Stomach (tissue), 9 donors: ENCODE measurements around the gene MAG. TPM values are rescaled to one million over a fixed set of nuclear protein-coding genes. Genes with fewer than 3 reads are reported as not detected.

Experiments
- DNase-seq, 2 donors: peaks; one replicate each; pipeline versions ENCODE4 v3.0.0 to v3.0.0-alpha.2; 2013 to 2019
- H3K27ac ChIP-seq, 5 donors: fragments of 200-600 bp in 4 of 5; sonication (generic) in 4 of 5; one replicate each; pipeline ENCODE4 v1.5.1; 2013 to 2019; ENCODE audit warnings: mild to moderate bottlenecking in 1 of 5, moderate library complexity in 1 of 5
- H3K27me3 ChIP-seq, 3 donors: fragments of 200-600 bp; sonication (generic); one replicate each; pipeline ENCODE4 v1.5.1; 2017 to 2019; ENCODE audit warnings: mixed run types in 1 of 3
- H3K36me3 ChIP-seq, 4 donors: fragments of 200-600 bp; sonication (generic); 1 replicate in 3 of 4; 2 replicates in 1 of 4; pipeline ENCODE4 v1.5.1; 2016 to 2019
- H3K4me1 ChIP-seq, 4 donors: fragments of 200-600 bp; sonication (generic); one replicate each; pipeline ENCODE4 v1.5.1; 2016 to 2019
- H3K4me3 ChIP-seq, 4 donors: fragments of 200-600 bp; sonication (generic) in 3 of 4; one replicate each; pipeline ENCODE4 v1.5.1; 2016 to 2019; ENCODE audit warnings: mild to moderate bottlenecking in 1 of 4
- H3K9me3 ChIP-seq, 4 donors: fragments of 200-600 bp; sonication (generic); one replicate each; pipeline ENCODE4 v1.5.1; 2016 to 2019
- CTCF ChIP-seq, 7 experiments: fragments of 450-650 bp in 4 of 7; fragments of 200-600 bp in 3 of 7; sonication (generic) in 3 of 7; IDR thresholded peaks; one replicate each; pipeline ENCODE4 v1.5.1; 2016 to 2019; ENCODE audit warnings: antibody characterized with exemption in 7 of 7, control low read depth in 2 of 7, mild to moderate bottlenecking in 1 of 7
- EP300 ChIP-seq: sonication (generic); formaldehyde crosslinking; IDR thresholded peaks from one replicate; pipeline ENCODE4 v1.6.1; 2017; ENCODE audit warnings: antibody characterized with exemption
- POLR2A ChIP-seq, 4 donors: fragments of 450-650 bp; IDR thresholded peaks; one replicate each; pipeline ENCODE4 v1.6.1; 2016; ENCODE audit warnings: antibody characterized with exemption in 4 of 4, control low read depth in 2 of 4, mild to moderate bottlenecking in 1 of 4, moderate library complexity in 1 of 4
- POLR2AphosphoS5 ChIP-seq, 3 donors: sonication (generic); formaldehyde crosslinking; IDR thresholded peaks; one replicate each; pipeline ENCODE4 v1.6.1; 2016; ENCODE audit warnings: antibody characterized with exemption in 3 of 3
- whole genome bisulfite sequencing, 5 donors: extraction: QIAGEN DNeasy Blood & Tissue Kit in 3 of 5; methylation state at CpG; one replicate each; pipeline versions ENCODE4 v1.1.5 to v1.1.7; 2013 to 2018; 5-methylcytosine and 5-hydroxymethylcytosine counted together
- intact Hi-C: fragments of 100-400 bp; cut with DNase I; formaldehyde crosslinking; loops from one replicate; pipeline ENCODE4 v1.15.1; 2023; ENCODE audit warnings: low total_unique reads
- polyA plus RNA-seq, 3 donors: library from polyadenylated mRNA; stranded (reverse); fragments of 200-250 nt; gene quantifications; one replicate each; pipeline ENCODE4 v1.2.3, GENCODE V29; 2013
- total RNA-seq, 5 donors: library from RNA; depleted of rRNA; stranded (reverse); fragments of >200 nt; gene quantifications; one replicate each; pipeline versions ENCODE4 v1.1.0 to v1.2.3, GENCODE V29; 2014 to 2016
- donor health status: healthy with polysubstance abuse.
- donor health status: Bipolar disorder and iron deficiency.
- donor health status: healthy.

Gene MAG
- total and polyA plus RNA-seq, 8 donors: 0.05 to 5.5 (median 0.73) TPM; not detected in 5

- no peak for TF ChIP-seq EP300
- no peak for TF ChIP-seq POLR2AphosphoS5 (IDR thresholded peaks at IDR 0.05)
- no peak for TF ChIP-seq CTCF (IDR thresholded peaks at IDR 0.05)
- no peak for TF ChIP-seq POLR2A (IDR thresholded peaks at IDR 0.05)
- intact Hi-C loops: no loop called here
- Histone ChIP-seq H3K36me3 (no peaks in the 10 kb centered on the region), H3K27ac (no peak overlapping the region), H3K27me3 (peaks cover 0 to 74% (median 16%) of the 10 kb centered on the region in 3 donors), H3K4me1 (no peaks in the 10 kb centered on the region), H3K4me3 (no peak overlapping the region), H3K9me3 (no peaks in the 10 kb centered on the region)
- 89 to 100% (median 93%) methylated on average over 2 of the region's 2 CpGs for WGBS, 5 donors
- DNase-seq: no peak
Observed at GRCh38 chr19:35297922-35298321, 6.0 kb downstream of the MAG start.

- WGBS, 5 donors: 91 to 97% (median 94%) methylated on average over 5 of the region's 5 CpGs
- intact Hi-C loops: no loop called here
- Histone ChIP-seq H3K27ac (no peak overlapping the region), H3K9me3 (no peaks in the 10 kb centered on the region), H3K36me3 (no peaks in the 10 kb centered on the region), H3K27me3 (peaks cover 0 to 68% (median 12%) of the 10 kb centered on the region in 3 donors), H3K4me3 (no peak overlapping the region), H3K4me1 (no peaks in the 10 kb centered on the region)
- no peak for TF ChIP-seq CTCF (IDR thresholded peaks at IDR 0.05)
- TF ChIP-seq POLR2A (IDR thresholded peaks at IDR 0.05): no peak
- no peak for TF ChIP-seq EP300
- TF ChIP-seq POLR2AphosphoS5 (IDR thresholded peaks at IDR 0.05): no peak
- DNase-seq: no peak
Observed at GRCh38 chr19:35298561-35298972, 6.6 kb downstream of the MAG start.

- no peak overlapping the region for H3K4me3 ChIP-seq
- no peak for DNase-seq
- no peak for TF ChIP-seq EP300
- TF ChIP-seq CTCF (IDR thresholded peaks at IDR 0.05): no peak
- TF ChIP-seq POLR2AphosphoS5 (IDR thresholded peaks at IDR 0.05): no peak
- no peak for TF ChIP-seq POLR2A (IDR thresholded peaks at IDR 0.05)
- peaks cover 0 to 62% (median 4%) of the 10 kb centered on the region in 3 donors for H3K27me3 ChIP-seq
- no peak overlapping the region for H3K27ac ChIP-seq
- H3K4me1 ChIP-seq: no peaks in the 10 kb centered on the region
- 51 to 68% (median 53%) methylated on average over 14 to 55 of the region's 55 CpGs for WGBS, 5 donors
- intact Hi-C loops: no loop called here
- H3K9me3 ChIP-seq: no peaks in the 10 kb centered on the region
- no peaks in the 10 kb centered on the region for H3K36me3 ChIP-seq
Observed at GRCh38 chr19:35299523-35300338, 7.8 kb downstream of the MAG start.

- no peak overlapping the region for H3K27ac ChIP-seq
- no peak overlapping the region for H3K4me3 ChIP-seq
- no peaks in the 10 kb centered on the region for H3K36me3 ChIP-seq
- TF ChIP-seq CTCF (IDR thresholded peaks at IDR 0.05) (no peak), EP300 (no peak), POLR2A (IDR thresholded peaks at IDR 0.05) (no peak), POLR2AphosphoS5 (IDR thresholded peaks at IDR 0.05) (no peak)
- no peak for DNase-seq
- intact Hi-C loops: no loop called here
- peaks cover 0 to 60% (median 4%) of the 10 kb centered on the region in 3 donors for H3K27me3 ChIP-seq
- H3K4me1 ChIP-seq: no peaks in the 10 kb centered on the region
- no peaks in the 10 kb centered on the region for H3K9me3 ChIP-seq
- WGBS, 5 donors: 69 to 78% (median 73%) methylated on average over 10 of the region's 10 CpGs
Observed at GRCh38 chr19:35300339-35300649, 8.3 kb downstream of the MAG start.
